ENCODE measurements around the gene TEAD3. TPM values are rescaled to one million over a fixed set of nuclear protein-coding genes. Genes with fewer than 3 reads are reported as not detected.
"Not testable (repeated sequence)": the region's sequence is repeated elsewhere in the genome, so short reads cannot be mapped to it uniquely, and the experiment has no call there.

TEAD3 gene
- total RNA-seq = 100 to 1,000 TPM in 1 of 4 donors, 10 to 100 TPM in 3; 58.3 to 122 (median 72.5) TPM

- H3K9me3 ChIP-seq = no peaks in the 10 kb centered on the region
- WGBS, 2 donors (ENCODE audit: low coverage in 1 of 2) = no CpG with 5 or more reads among the region's 98 CpGs
- H3K4me3 ChIP-seq = peak within 1 kb of the TSS; percentile 77 to 96
- peak; percentile 70 for ATAC-seq
- peaks cover 3% of the 10 kb centered on the region for H3K27me3 ChIP-seq
- H3K4me1 ChIP-seq = peaks cover 0 to 61% (median 27%) of the 10 kb centered on the region in 3 donors
- H3K27ac ChIP-seq = peak within 1 kb of the TSS; percentile 92 to 100 (median 98)
- TF ChIP-seq POLR2AphosphoS5 (IDR thresholded peaks at IDR 0.05) (no peak), POLR2A (IDR thresholded peaks at IDR 0.05) (peak; percentile 74 to 82), CTCF (IDR thresholded peaks at IDR 0.05) (peak in 2 of 4 experiments; percentile 13 to 49), EP300 (IDR thresholded peaks at IDR 0.05) (no peak)
- no peaks in the 10 kb centered on the region for H3K36me3 ChIP-seq
Measured at GRCh38 chr6:35496841-35497570, at the start of gene TEAD3. TEAD3 (minus strand) TSS chr6:35497079.

GRCh38 chr6:35544769-35545361 is 48.0 kb upstream of the TEAD3 start:
- peaks cover 0 to 13% (median 0%) of the 10 kb centered on the region in 3 donors for H3K9me3 ChIP-seq
- H3K4me3 ChIP-seq = no peak overlapping the region
- WGBS, 2 donors (ENCODE audit: low coverage in 1 of 2) = 53 to 70% methylated on average over 3 to 4 of the region's 13 CpGs
- no peak overlapping the region for H3K27ac ChIP-seq
- peaks cover 24% of the 10 kb centered on the region for H3K27me3 ChIP-seq
- H3K36me3 ChIP-seq = no peaks in the 10 kb centered on the region
- no peaks in the 10 kb centered on the region for H3K4me1 ChIP-seq
- no peak for TF ChIP-seq CTCF (IDR thresholded peaks at IDR 0.05)
- TF ChIP-seq POLR2AphosphoS5 (IDR thresholded peaks at IDR 0.05) = no peak
- ATAC-seq = no peak

- no peak for ATAC-seq
- WGBS, 2 donors (ENCODE audit: low coverage in 1 of 2) = 64 to 81% methylated on average over 4 to 10 of the region's 16 CpGs
- no peak for TF ChIP-seq POLR2A (IDR thresholded peaks at IDR 0.05)
- H3K27me3 ChIP-seq = peaks cover 18% of the 10 kb centered on the region
- H3K4me1 ChIP-seq = no peaks in the 10 kb centered on the region
- H3K36me3 ChIP-seq = no peaks in the 10 kb centered on the region
- no peak overlapping the region for H3K4me3 ChIP-seq
- H3K27ac ChIP-seq = no peak overlapping the region
- H3K9me3 ChIP-seq = peaks cover 0 to 10% (median 0%) of the 10 kb centered on the region in 3 donors
Measured at GRCh38 chr6:35543459-35544193, 46.7 kb upstream of the TEAD3 start.

GRCh38 chr6:35541836-35542235 is 45.0 kb upstream of the TEAD3 start:
- peaks cover 0 to 10% (median 0%) of the 10 kb centered on the region in 3 donors for H3K9me3 ChIP-seq
- no peak overlapping the region for H3K4me3 ChIP-seq
- WGBS, 2 donors (ENCODE audit: low coverage in 1 of 2) = 86 to 88% methylated on average over 1 to 2 of the region's 2 CpGs
- H3K27me3 ChIP-seq = peaks cover 8% of the 10 kb centered on the region
- no peaks in the 10 kb centered on the region for H3K4me1 ChIP-seq
- ATAC-seq = no peak
- no peak for TF ChIP-seq POLR2A (IDR thresholded peaks at IDR 0.05)
- no peak for TF ChIP-seq CTCF (IDR thresholded peaks at IDR 0.05)
- H3K36me3 ChIP-seq = no peaks in the 10 kb centered on the region
- H3K27ac ChIP-seq = no peak overlapping the region

- peaks cover 0 to 10% (median 0%) of the 10 kb centered on the region in 3 donors for H3K9me3 ChIP-seq
Measured at GRCh38 chr6:35539223-35539622, 42.3 kb upstream of the TEAD3 start.

GRCh38 chr6:35535847-35536246 is 39.0 kb upstream of the TEAD3 start:
- H3K4me3 ChIP-seq, H3K4me1 ChIP-seq, H3K27ac ChIP-seq, H3K9me3 ChIP-seq, H3K36me3 ChIP-seq, ATAC-seq: not testable (repeated sequence)
- 90 to 94% methylated on average over 3 to 6 of the region's 6 CpGs for WGBS, 2 donors (ENCODE audit: low coverage in 1 of 2)
- peaks cover 23% of the 10 kb centered on the region for H3K27me3 ChIP-seq

More at GRCh38 chr6:35539223-35539622, 42.3 kb upstream of the TEAD3 start:
- WGBS, 2 donors (ENCODE audit: low coverage in 1 of 2) = 83 to 94% methylated on average over 3 of the region's 3 CpGs
- no peak for TF ChIP-seq POLR2A (IDR thresholded peaks at IDR 0.05)
- no peak for TF ChIP-seq EP300 (IDR thresholded peaks at IDR 0.05)
- no peak for TF ChIP-seq POLR2AphosphoS5 (IDR thresholded peaks at IDR 0.05)
- no peak for TF ChIP-seq CTCF (IDR thresholded peaks at IDR 0.05)
- H3K27me3 ChIP-seq = no peaks in the 10 kb centered on the region
- no peak overlapping the region for H3K4me3 ChIP-seq
- no peaks in the 10 kb centered on the region for H3K4me1 ChIP-seq
- H3K36me3 ChIP-seq = no peaks in the 10 kb centered on the region
- no peak overlapping the region for H3K27ac ChIP-seq
- no peak for ATAC-seq
